Progenitor cell of endocrine pancreas (in vitro differentiated cells): ENCODE data around the gene DSG3. TPM values are rescaled to one million over a fixed set of nuclear protein-coding genes. Genes with fewer than 3 reads are reported as not detected.

Experiments
- DNase-seq: peaks from one replicate; pipeline ENCODE4 v3.0.0; 2021; ENCODE audit warnings: low spot score; ENCODE audit not compliant: unreplicated experiment
- H3K27ac Mint-ChIP-seq: 2 replicates; pipeline ENCODE4 v1.8.0; 2021; ENCODE audit warnings: mild to moderate bottlenecking, moderate library complexity, mixed read lengths
- H3K27me3 Mint-ChIP-seq: 2 replicates; pipeline ENCODE4 v1.8.0; 2021; ENCODE audit warnings: mixed read lengths
- H3K36me3 Mint-ChIP-seq: 2 replicates; pipeline ENCODE4 v1.8.0; 2022; ENCODE audit warnings: mixed read lengths; ENCODE audit not compliant: insufficient read depth
- H3K4me1 Mint-ChIP-seq: 2 replicates; pipeline ENCODE4 v1.8.0; 2021; ENCODE audit warnings: low read depth, mixed read lengths
- H3K4me3 Mint-ChIP-seq: 2 replicates; pipeline ENCODE4 v1.8.0; 2021; ENCODE audit warnings: low read depth, mild to moderate bottlenecking, moderate library complexity, mixed read lengths
- H3K9me3 Mint-ChIP-seq: 2 replicates; pipeline ENCODE4 v1.8.0; 2021; ENCODE audit warnings: low read depth, mixed read lengths
- total RNA-seq: library from RNA; stranded (reverse); gene quantifications from 2 replicates; pipeline ENCODE4 v1.2.1, GENCODE V29; 2021
- TF ChIP-seq, protein P1 (sequence below): fragments of 200-600 bp; sonication (generic); IDR thresholded peaks from one replicate; pipeline ENCODE4 v1.5.0; 2021; ENCODE audit warnings: antibody characterized with exemption, mild to moderate bottlenecking; ENCODE audit not compliant: unreplicated experiment

The DSG3 gene
- total RNA-seq, 1 donor from 2014 or later = not detected

- H3K4me3 Mint-ChIP-seq = no peak overlapping the region
- TF ChIP-seq, protein P1, sequence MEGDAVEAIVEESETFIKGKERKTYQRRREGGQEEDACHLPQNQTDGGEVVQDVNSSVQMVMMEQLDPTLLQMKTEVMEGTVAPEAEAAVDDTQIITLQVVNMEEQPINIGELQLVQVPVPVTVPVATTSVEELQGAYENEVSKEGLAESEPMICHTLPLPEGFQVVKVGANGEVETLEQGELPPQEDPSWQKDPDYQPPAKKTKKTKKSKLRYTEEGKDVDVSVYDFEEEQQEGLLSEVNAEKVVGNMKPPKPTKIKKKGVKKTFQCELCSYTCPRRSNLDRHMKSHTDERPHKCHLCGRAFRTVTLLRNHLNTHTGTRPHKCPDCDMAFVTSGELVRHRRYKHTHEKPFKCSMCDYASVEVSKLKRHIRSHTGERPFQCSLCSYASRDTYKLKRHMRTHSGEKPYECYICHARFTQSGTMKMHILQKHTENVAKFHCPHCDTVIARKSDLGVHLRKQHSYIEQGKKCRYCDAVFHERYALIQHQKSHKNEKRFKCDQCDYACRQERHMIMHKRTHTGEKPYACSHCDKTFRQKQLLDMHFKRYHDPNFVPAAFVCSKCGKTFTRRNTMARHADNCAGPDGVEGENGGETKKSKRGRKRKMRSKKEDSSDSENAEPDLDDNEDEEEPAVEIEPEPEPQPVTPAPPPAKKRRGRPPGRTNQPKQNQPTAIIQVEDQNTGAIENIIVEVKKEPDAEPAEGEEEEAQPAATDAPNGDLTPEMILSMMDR = no peak
- H3K36me3 Mint-ChIP-seq = no peaks in the 10 kb centered on the region
- no peaks in the 10 kb centered on the region for H3K9me3 Mint-ChIP-seq
- peaks cover 2% of the 10 kb centered on the region for H3K4me1 Mint-ChIP-seq
- DNase-seq = no peak
- H3K27ac Mint-ChIP-seq = no peak overlapping the region
- H3K27me3 Mint-ChIP-seq = no peaks in the 10 kb centered on the region
These were observed 31.1 kb downstream of the DSG3 start for GRCh38 chr18:31478688-31479087.

GRCh38 chr18:31482051-31482450 is 34.5 kb downstream of the DSG3 start:
- H3K4me3 Mint-ChIP-seq = no peak overlapping the region
- H3K27ac Mint-ChIP-seq = no peak overlapping the region
- TF ChIP-seq, protein P1 = no peak

DNA sequence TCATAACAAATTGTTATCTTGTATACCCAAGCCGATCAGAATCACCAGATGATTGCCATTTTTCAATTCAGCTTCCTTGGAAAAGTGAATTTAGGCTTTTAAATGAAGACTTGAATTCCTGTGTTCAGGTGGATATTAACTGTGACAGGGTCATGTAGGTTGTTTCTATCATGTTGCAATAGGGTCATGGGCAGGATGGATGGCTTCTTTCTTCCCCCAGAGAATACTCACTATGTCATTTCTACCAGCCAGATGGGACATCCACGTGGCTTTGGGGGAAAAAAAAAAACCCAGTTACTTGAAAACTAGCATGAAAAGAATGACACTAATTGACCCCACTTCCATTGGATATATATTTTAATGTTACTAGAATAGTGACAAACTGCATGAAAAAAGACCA is 35.9 kb downstream of the DSG3 start:
- TF ChIP-seq, protein P1 = no peak
- Mint-ChIP-seq H3K4me3 (no peak overlapping the region), H3K4me1 (peaks cover 18% of the 10 kb centered on the region), H3K27ac (no peak overlapping the region), H3K27me3 (no peaks in the 10 kb centered on the region), H3K9me3 (no peaks in the 10 kb centered on the region), H3K36me3 (no peaks in the 10 kb centered on the region)
- no peak for DNase-seq

More at GRCh38 chr18:31482051-31482450, 34.5 kb downstream of the DSG3 start:
- no peaks in the 10 kb centered on the region for H3K9me3 Mint-ChIP-seq
- no peaks in the 10 kb centered on the region for H3K27me3 Mint-ChIP-seq
- DNase-seq = no peak
- no peaks in the 10 kb centered on the region for H3K36me3 Mint-ChIP-seq
- peaks cover 12% of the 10 kb centered on the region for H3K4me1 Mint-ChIP-seq

- H3K4me3 Mint-ChIP-seq = no peak overlapping the region
- peaks cover 18% of the 10 kb centered on the region for H3K4me1 Mint-ChIP-seq
- H3K27ac Mint-ChIP-seq = no peak overlapping the region
- TF ChIP-seq, protein P1 = no peak
- H3K36me3 Mint-ChIP-seq = no peaks in the 10 kb centered on the region
- H3K27me3 Mint-ChIP-seq = no peaks in the 10 kb centered on the region
- H3K9me3 Mint-ChIP-seq = peaks cover 2% of the 10 kb centered on the region
- DNase-seq = no peak
These were observed 36.9 kb downstream of the DSG3 start for GRCh38 chr18:31484461-31484860.

DNA sequence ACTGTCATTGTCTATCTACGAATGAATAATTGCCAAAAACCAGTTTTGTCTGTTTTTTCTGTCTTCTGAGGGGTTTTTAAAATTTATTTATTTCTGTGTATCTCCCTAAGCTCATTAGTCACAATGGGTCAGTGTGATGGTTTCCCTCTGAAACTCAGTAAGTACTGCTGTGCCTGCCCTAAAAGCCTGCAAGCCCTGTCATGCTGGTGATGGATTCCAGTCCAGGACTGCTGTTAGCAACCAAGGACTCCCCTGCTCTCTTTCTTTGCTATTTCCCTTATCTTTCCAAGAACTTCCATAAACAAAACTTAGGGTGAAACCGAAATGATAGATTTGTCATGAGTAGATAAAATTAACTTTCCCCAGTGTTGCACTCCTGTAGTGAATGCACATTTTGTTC is 38.6 kb downstream of the DSG3 start:
- peaks cover 5% of the 10 kb centered on the region for H3K9me3 Mint-ChIP-seq

More for the DNA sequence above, 38.6 kb downstream of the DSG3 start:
- H3K36me3 Mint-ChIP-seq = no peaks in the 10 kb centered on the region
- H3K4me1 Mint-ChIP-seq = peaks cover 22% of the 10 kb centered on the region
- H3K27ac Mint-ChIP-seq = no peak overlapping the region
- TF ChIP-seq, protein P1 = no peak
- no peak for DNase-seq
- no peaks in the 10 kb centered on the region for H3K27me3 Mint-ChIP-seq
- no peak overlapping the region for H3K4me3 Mint-ChIP-seq
